DMS114 treated with DMSO at 0.1 percent for 48 hours (cell line): ENCODE measurements around the gene UBE3B.

Experiments used
- DNase-seq: peaks from one replicate; lab custom pipeline; 2025; ENCODE audit not compliant: unreplicated experiment; lab: John Stamatoyannopoulos, UW

Gene UBE3B

DNA sequence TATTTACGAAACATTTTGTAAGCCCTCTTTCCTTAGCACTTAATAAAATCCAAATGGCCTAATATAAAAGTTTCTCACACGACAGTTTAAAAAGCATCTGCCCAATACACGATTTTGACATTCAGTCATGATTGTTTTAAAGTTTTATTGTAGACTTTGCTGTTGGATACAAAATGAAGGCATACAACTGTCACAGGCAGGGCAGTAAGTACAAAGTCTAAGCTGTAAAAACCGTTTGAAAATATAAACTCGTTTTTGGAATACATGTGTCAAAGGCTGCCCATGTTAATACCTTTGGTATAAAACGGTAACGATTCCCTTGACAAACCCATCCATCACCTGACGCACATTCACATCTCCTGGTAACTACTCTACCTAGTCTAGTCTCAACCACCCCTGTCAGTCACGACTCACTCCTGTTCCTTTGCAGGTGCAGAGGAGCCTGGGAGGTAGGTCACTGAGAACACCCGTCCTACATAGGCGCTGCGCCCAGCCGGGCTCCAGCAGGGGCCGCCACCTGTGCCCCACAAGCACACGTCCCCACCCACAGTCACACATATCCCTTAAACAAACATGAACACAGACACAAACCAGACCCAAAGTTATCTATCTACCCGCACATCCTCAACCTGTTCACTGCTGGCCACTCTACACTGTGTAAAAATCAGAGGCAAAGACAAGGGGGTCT, 27.4 kb upstream of the UBE3B start:
- no peak for DNase-seq

DNA sequence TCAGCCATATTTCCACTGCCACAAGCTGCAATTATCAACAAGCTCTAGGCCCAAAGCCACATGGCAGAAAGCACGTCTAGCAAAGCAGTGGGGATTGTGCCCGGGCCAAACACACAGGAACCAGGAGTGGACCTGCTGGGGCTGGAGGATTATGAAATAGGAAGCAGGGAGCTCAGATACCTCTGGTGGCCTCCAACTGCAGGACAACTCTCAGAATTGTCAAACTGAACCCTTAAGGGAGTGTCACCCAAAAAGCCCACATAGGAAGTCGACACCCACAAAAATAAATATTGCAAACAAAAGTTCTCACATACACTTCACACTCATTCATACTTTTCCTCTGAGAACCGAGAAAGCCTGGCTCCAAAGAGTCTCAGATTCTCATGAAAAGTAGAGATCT, 26.5 kb upstream of the UBE3B start:
- no peak for DNase-seq

DNA sequence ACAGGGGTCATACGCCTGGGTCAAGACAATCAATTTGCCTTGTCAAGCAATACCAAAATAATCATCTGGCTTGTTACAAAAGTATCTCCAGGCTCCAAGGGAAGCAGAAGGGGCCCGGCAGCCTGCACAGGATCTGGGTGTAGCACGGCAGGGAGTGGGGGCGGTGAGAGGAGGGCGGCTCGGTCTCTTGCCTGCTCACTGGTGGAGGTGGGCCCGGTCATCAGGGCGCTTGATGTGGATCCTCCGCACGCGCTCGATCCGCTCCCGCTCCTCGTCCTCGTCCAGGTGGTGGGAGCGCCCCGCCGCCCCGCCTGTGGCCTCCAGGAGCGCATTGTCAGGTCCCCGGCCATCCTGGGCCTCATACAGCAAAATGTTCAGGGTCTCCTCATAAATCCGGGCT, 26.0 kb upstream of the UBE3B start:
- DNase-seq, result no peak

DNA sequence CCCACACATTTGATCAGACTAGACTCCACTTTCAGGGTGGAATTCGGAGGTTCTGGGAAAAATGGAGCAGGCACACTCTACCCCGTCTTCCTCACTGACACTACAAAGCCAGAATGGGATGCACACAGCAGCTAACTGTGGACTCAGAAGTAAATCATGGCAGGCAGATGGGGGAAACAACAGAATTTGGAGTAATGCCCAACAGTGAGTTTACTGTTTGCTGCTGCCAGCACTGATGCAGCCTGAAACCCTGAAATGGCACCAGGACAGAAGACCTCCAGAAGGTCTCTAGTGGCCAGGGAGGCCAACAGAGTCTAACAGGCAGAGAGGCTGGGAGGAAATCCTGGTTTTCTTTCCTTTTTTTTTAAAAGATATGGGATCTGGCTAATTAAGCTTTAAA, 24.9 kb upstream of the UBE3B start:
- DNase-seq, result no peak

DNA sequence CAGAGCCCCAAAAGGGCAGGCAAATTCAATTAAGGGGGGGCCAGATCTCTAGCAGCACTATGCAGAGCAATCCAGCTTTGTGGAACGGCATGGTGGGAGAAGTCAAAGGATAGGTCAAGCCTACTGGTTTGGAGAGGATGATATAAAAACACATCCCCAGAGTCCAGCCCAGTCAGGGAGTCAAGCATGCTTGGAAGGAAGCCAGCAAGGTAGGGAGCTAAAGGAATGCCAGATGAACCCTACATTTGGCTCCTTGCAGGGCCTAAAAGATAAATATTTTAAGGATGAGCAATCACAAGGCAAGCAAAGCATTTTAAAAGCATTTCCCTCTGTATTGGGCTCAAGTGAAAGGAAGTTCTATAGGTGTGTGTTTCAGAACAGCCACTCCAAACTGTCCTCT, 21.7 kb upstream of the UBE3B start:
- DNase-seq, result no peak

DNA sequence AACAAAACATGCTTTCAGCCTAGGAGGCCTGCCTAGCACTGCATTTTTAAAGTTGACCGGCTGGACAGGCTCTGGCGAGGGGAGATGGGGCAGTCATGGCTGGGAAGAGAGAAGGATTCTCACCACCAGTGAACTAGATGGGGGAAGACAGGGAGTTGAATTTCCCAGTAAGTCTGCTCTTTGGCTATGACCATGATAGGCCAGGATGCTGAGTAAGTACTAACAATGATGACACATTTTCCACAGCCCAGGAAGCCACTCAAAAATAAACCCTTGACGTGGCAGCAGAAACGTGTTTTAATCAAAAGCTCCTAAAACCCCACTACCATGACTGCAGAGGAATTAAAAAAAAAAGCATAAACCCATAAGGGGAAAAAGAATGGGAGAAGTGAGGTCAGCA, 19.3 kb upstream of the UBE3B start:
- no peak for DNase-seq

DNA sequence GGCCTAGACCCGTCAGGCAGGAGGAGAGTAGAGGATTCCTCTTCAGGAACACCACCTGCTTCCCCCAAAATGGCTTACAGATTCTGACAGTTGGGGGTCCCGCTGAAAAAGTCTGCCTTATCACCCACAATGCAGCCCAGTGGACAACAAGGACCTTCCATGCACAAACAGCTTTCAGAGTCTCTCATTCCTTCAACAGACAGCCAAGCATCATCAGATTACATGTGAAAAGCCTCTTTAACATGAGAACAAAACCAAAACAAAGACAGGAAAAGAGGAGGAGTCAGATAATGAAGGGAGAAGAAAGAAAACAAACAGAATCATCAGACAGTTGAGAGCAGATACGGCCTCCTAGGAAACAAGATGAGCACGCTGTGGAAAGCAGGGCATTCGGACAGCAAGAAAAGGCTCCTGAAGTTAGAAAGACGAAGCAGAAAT, 18.6 kb upstream of the UBE3B start:
- DNase-seq, result no peak

DNA sequence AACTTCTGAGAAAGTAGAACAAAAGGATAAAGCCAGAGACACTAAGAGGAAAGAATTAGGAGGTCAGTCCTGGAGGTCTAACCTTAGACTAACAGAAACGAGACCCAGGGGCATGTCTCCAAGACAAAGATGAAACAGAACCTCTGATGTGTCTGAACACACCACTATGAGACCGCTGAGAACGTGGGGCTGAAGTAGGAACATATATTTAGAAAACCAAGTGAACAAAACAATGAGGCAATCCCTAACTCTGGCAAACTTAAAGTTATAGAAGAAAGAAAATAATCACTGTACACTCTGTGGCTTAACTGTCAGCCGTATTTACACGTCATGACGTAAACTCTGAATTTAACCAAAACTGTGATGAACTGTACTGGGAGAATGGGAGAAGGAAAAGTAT, 18.2 kb upstream of the UBE3B start:
- no peak for DNase-seq

DNA sequence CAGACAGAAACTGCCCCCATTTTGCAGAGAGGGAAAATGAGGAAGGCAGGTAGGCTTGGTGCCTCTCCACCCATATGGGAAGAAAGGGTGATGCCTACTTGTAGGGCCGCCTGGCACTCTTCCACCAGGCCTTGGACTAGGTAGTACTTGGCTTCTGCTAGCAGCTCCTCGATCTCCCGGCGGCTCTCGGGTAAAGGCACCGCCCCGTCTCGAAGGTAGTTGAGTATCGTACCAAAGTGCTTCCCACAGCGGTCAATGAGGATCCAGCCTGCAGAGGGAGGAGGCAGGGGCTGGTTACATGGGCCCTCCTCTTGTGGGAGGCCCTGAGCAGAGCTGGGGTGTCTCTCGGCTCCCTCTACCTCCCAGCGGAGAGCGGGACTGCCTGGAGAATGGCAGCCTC, 16.9 kb upstream of the UBE3B start:
- no peak for DNase-seq

DNA sequence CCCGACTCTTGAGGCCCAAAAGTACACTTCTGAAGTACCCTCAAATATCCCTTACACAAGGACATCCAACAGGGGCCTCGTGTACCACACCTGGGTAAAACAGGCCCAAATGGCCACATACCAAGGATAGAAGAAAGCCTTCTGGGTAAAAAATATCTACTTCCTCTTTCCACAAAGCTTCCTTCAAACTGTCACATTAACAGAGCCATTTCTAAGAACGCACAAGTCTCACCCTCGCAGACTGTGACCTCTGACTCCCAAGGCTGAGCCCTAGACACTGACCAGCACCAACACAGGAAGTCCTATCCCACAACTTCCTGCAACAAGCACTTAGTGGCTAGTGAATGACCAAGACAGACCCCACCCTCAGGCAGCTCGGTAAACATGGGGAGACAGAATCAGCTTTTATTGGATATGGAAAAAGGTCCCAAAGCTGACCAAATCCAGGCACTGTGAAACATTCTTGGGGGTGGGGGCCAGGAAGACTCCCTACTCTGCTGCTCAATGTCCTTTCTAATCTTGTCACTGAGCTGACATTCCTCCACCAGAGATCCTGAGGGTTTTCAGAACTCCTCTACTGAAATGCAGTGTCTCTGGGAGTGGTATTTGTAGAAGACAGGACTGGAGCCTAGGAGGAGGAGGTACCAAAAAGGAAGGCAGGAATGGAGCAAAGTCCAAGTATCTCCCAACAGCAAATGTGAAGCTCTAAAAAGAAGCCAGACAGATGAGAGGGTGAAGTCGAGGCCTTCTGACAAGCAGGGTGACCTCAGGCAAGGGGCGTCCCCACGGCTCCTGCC, 16.2 kb upstream of the UBE3B start:
- DNase-seq, result no peak

DNA sequence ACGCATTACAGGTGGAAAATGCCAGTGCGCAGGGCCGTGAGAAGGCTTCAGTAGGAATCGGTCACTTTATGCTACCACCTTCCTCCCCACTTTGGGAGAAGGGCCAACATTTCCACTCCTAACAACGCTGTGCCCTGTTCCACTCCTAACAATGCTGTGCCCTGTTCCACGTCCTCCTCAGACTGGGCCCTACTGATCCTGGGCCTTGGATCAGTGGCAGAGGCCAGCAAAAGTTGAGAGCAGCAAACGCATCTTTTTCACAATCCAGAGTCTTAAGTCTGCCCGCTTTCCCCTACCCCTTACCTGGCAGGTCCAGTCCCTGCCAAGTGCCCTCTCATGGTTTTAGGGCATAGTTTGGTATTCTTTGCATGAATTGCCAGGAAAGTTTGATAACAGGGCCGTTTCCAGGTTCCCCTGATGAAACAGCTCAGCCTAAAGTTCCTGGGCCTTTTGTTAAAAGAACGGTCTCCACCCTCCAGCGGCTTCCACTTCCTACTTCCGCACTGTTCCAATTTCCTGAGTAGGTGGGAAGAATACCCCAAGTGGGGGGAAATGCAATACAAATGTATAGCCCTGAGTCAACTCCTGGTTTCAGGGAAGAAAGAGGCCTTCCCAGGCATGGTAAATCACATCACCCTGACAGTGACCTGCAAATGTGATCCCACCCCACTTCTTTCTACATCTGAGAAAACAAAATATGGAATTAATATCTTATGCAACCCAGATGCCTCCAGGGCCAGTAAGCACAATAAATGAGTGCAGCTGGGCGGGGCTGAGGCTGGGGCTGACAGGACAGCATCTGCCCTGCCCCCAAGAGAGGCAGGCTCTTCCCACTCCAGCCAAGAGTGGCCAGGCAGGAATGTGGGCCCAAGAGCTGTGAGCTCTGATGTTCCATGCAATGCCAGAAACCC, 15.3 kb upstream of the UBE3B start:
- no peak for DNase-seq

DNA sequence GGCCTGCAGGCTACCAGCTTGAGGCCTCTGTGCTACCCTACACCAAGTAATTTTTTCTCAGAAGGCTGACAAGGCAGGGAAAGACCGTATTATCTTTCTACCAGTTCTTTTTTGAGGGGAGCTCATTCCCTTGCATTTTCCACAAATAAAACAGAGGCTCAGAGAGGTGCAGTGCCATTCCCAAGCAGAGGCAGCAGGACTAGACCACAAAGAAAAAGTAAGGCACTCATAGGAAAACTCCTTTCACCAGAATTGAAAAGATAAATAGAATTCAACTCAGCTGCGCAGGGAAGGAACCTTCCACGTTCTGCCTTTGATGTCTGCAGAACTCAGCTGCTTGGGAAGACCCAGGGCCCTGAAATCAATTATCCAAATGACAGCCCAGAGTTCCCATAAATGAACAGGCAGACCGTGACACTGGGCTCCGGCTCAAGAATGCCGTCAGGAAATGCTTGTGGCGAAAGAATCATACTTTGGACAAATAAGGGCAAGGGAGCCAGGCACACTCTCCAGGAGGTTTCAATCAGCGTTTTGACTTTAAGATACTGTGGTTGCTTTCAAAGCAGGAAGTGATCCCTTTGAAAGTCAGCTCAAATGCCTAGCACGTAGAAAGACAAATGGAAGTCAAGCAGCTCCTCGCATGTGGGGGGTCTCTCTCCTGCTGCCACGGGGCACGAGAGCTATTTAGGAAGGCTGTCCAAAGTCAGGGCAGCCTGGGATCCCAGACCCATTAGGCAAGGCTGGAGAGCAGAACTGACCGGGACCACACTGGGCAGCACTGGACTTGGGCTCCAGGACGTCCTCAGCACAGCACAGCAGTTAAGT, 14.4 kb upstream of the UBE3B start:
- no peak for DNase-seq

DNA sequence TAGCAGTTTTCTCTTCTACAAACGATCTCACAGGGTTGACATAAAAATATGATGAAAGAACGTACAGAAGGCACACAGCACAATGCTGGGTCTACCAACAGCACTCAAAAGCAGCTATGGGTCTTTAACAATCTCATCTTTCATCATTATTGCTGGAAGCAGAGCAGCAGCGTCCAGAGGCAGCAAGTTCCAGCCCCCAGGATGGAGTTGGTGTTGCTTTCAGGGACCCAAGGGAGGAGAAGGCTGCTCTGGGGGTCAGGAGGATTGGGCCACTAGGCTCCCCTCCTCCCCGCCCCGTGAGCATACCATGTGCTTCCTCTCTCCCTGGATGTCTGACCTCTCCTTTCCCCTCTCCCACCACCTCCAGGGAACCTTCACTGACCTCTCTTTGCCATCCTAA, 13.7 kb upstream of the UBE3B start:
- DNase-seq, result no peak

DNA sequence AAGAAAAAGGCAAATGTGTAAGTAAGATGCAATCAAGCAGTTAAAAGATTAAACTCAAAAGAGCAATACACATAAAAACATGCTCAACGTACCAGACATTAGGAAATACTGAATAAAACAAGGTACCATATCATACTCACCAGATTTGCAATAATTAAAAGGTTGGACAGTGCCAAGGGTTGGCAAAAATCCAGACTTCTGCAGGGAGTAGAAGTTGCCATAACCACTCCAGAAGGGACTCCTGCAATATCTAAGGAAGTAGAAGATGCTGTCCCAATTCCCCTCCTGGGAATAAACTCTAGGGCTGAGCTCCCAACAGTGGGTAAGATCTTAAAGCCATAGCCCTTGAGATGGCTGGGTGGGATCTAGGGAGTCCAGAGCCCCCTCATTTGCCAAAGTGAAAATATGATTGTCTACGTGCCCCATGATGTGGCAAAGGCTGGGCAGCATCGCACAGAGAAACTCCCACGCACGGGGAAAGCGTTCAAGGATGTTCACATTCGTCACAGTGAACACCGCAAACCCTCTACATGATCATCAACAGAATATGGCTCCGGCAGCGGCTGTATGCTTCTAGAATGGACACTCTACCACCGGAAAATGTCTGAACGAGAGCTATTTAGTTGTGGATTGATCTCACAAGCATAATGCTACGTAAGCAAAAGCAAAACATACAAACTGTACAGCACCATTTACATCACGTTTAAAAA, 12.6 kb upstream of the UBE3B start:
- no peak for DNase-seq

DNA sequence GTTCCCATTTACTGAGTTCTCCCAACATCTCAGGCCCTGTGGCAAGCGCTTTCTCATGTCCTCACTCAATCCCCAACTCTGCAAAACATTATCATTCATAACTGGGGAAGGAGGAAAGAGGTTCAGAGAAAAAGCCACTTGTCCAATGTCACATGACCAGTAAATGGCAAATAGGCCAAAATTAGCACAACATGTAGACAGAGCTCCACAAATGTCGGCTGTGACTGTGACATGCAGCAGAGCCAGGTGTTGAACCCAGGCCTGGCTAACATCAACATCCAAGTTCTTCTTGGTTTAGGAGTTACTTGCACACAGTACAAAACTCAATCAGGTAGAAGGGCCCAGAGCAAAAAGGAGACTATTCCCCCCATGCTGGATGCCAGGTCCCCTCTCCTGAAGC, 11.1 kb upstream of the UBE3B start:
- no peak for DNase-seq

DNA sequence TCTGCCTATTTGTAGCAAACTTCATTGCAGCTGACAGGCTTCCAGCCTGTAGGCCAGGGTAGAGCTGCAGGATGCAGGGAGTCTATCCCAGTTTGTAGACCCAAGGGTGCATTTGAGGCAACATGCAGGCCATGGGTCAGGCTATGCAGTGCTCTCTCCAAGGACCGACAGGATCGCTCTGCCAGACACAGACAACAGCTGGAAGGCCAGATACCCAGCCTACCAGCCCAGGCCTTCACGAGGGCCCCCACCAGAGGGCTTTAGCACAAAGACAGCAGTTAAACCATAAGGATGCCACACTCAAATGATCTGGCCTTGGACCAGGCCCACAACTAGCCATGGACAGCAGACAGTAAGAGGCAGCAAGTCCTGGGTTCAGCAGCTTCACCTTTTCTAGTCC, 10.6 kb upstream of the UBE3B start:
- no peak for DNase-seq

DNA sequence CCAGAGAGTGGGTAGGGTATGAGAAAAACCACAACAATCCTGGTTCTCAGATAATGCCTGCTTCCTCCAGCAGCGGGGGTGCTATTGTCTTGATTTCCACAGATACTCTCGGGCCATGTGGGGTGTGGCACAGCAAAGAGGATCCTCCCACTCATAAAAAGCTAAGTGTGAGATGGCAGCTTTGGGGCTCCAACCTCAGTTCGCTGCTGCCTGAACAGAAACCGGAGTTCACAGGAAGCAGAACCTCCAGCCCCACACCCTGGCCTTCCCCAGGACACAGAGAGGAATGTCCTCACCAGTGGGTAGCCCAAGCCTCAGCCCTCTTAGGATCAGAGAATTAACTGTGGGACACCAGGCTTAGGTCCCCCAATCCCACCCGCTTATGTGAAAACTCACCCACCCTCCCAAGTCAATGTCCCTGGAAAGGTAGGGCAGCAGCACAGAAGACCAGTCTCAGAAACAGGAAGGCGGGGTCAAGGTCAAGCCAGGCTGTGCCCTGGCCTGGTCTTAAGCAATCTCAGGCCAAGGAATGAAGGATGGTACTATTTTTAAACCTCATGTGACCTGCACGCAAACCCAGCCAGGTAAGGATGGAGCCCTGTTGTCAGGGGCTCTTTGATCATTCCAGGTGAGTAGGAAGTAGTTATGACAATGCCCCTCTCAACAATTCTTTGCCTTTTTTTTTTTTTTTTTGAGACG, 9.3 kb upstream of the UBE3B start:
- DNase-seq, result no peak

DNA sequence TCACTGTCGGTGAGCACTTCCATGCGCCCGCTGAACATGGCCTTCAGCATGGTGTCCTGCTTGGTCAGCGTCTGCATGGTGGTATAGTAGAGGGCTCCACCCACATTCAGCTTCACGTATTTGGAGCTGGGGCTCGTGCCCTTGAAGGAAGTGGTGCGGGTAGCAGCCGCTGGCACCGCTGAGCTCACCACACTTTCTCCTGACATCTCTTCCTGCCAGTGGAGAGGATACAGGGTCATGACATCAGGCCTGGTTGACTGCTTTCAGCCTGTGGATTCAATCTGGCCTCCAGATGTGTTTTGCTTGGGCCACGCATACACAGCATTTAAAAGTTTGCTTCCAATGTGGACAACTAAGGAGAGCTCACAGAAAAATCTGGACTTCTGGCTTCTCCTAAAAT, 7.9 kb upstream of the UBE3B start:
- no peak for DNase-seq

DNA sequence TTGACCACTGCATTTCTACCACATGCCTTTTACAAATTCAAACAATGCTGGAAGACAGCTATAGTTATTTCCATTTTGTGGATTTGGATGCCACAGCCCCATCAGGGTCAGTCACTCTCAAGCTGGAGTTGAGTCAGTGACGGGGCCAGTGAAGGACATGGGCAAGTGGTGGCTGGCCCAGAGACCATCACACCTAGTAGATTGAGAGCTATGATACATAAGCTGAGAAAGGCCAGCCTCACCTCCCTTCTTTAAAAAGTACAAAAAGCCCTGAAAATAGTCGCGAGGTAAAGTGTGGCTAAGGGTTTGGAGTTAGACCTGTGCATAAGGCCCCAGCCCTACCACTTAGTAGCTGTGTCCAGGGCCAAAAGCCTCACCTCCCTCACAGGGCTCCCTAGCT, 4.4 kb upstream of the UBE3B start:
- DNase-seq, result no peak
